ENCODE results near the gene NPAS3.

Gene NPAS3

GRCh38 chr14:32986791-32987540 lies 48.3 kb downstream of the NPAS3 start:
- TF ChIP-seq CTCF (IDR thresholded peaks at IDR 0.05; ENCODE audit: extremely low read depth, missing control alignments) = no peak
- no peak for DNase-seq (ENCODE audit: low spot score)

GRCh38 chr14:32991691-32992090 lies 53.0 kb downstream of the NPAS3 start:
- no peak for DNase-seq (ENCODE audit: low spot score)
- TF ChIP-seq CTCF (IDR thresholded peaks at IDR 0.05; ENCODE audit: extremely low read depth, missing control alignments) = no peak

GRCh38 chr14:32993921-32994320 lies 55.2 kb downstream of the NPAS3 start:
- TF ChIP-seq CTCF (IDR thresholded peaks at IDR 0.05; ENCODE audit: extremely low read depth, missing control alignments) = no peak
- DNase-seq (ENCODE audit: low spot score) = no peak

- no peak for DNase-seq (ENCODE audit: low spot score)
- no peak for TF ChIP-seq CTCF (IDR thresholded peaks at IDR 0.05; ENCODE audit: extremely low read depth, missing control alignments)
Measured at GRCh38 chr14:32996343-32996742, 57.7 kb downstream of the NPAS3 start.

GRCh38 chr14:32998433-32998832 lies 59.8 kb downstream of the NPAS3 start:
- no peak for DNase-seq (ENCODE audit: low spot score)

GRCh38 chr14:33009673-33010072 lies 71.0 kb downstream of the NPAS3 start:
- DNase-seq (ENCODE audit: low spot score) = no peak
- no peak for TF ChIP-seq CTCF (IDR thresholded peaks at IDR 0.05; ENCODE audit: extremely low read depth, missing control alignments)

More at GRCh38 chr14:32998433-32998832, 59.8 kb downstream of the NPAS3 start:
- TF ChIP-seq CTCF (IDR thresholded peaks at IDR 0.05; ENCODE audit: extremely low read depth, missing control alignments) = no peak

GRCh38 chr14:33010495-33010894 lies 71.8 kb downstream of the NPAS3 start:
- DNase-seq (ENCODE audit: low spot score) = no peak
- TF ChIP-seq CTCF (IDR thresholded peaks at IDR 0.05; ENCODE audit: extremely low read depth, missing control alignments) = no peak

Data from GM20000 (cell line).